ENCODE measurements around the gene PPDPF. TPM values are rescaled to one million over a fixed set of nuclear protein-coding genes. Genes with fewer than 3 reads are reported as not detected.

The PPDPF gene
- total RNA-seq, 1 experiment from 2014 or later = 243 TPM

DNA sequence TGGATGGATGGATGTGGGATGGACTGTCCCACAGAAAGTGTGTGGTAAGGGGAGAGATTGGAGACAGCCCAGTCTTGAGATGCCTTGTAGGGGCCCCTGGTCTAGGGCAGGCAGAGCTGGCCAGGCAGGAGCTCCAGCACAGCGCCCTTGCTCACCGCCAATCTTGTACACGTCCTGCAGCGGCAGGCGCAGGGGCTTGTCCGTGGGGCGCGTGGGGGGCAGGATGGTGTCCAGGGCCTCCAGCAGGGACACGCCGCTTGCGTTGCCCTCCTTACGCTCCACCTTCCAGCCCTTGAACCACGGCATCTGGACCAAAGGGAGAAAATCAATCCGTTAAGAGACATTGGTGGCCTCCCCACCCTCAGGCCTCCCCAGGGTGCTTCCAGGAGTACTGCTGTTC, 27.6 kb upstream of the PPDPF start:
- ChIA-PET CTCF (no interaction called here), POLR2A (ENCODE audit: unreplicated experiment) (no interaction called here)
- intact Hi-C loops (cut with micrococcal nuclease; ENCODE audit: unreplicated experiment) = loop anchor here (10.0 kb wide), 1 partner anchor 48 kb away; no protein-coding TSS in a partner anchor
- H3K4me3 ChIP-seq = no peak overlapping the region
- no peaks in the 10 kb centered on the region for H3K9me3 ChIP-seq (ENCODE audit: insufficient read depth, low read depth)
- peaks cover 3% of the 10 kb centered on the region; the same call in 1 of the 2 replicates for H4K20me1 ChIP-seq (ENCODE audit: insufficient read depth)
- no peak overlapping the region for H2AFZ ChIP-seq
- H3K79me2 ChIP-seq (ENCODE audit: low read depth) = no peaks in the 10 kb centered on the region
- H3K27ac ChIP-seq = no peak overlapping the region
- no peak overlapping the region for H3K4me2 ChIP-seq
- no peak for TF ChIP-seq EZH2 (IDR thresholded peaks at IDR 0.05; ENCODE audit: low read depth)
- no peak for TF ChIP-seq CTCF (conservative IDR thresholded peaks at IDR 0.05)
- BruUV-seq (replicated peaks) = no TSS peak
- peaks cover 4% of the 10 kb centered on the region; the same call in 1 of the 2 replicates for H3F3A ChIP-seq (ENCODE audit: insufficient read depth, low read depth)
- H3K9me2 ChIP-seq (ENCODE audit: insufficient read depth) = no peaks in the 10 kb centered on the region
- H3K36me3 ChIP-seq (ENCODE audit: low read depth) = no peaks in the 10 kb centered on the region
- peaks cover 5% of the 10 kb centered on the region; the same call in 1 of the 2 replicates for H3K27me3 ChIP-seq (ENCODE audit: insufficient read depth, low read depth)
- DNase-seq = no peak
- no peaks in the 10 kb centered on the region for H3K4me1 ChIP-seq (replicated peaks; ENCODE audit: insufficient read depth)

GRCh38 chr20:63493563-63494020, 27.0 kb upstream of the PPDPF start:
- H3K27ac ChIP-seq = no peak overlapping the region
- H3K27me3 ChIP-seq (ENCODE audit: insufficient read depth, low read depth) = peaks cover 11% of the 10 kb centered on the region; the same call in 1 of the 2 replicates
- POLR2A ChIA-PET (ENCODE audit: unreplicated experiment) = interaction anchor here (0.7 kb wide), 1 partner anchor 28 kb away, joined by 3 read pairs; no protein-coding TSS in a partner anchor
- BruUV-seq (replicated peaks) = no TSS peak
- intact Hi-C loops (cut with micrococcal nuclease; ENCODE audit: unreplicated experiment) = loop anchor here (10.0 kb wide), 1 partner anchor 49 kb away; no protein-coding TSS in a partner anchor
- H3K79me2 ChIP-seq (ENCODE audit: low read depth) = no peaks in the 10 kb centered on the region
- no peaks in the 10 kb centered on the region for H3K4me1 ChIP-seq (replicated peaks; ENCODE audit: insufficient read depth)
- no peak for TF ChIP-seq CTCF (conservative IDR thresholded peaks at IDR 0.05)
- no peak for TF ChIP-seq EZH2 (IDR thresholded peaks at IDR 0.05; ENCODE audit: low read depth)
- no peaks in the 10 kb centered on the region for H3K9me3 ChIP-seq (ENCODE audit: insufficient read depth, low read depth)
- peaks cover 3% of the 10 kb centered on the region; the same call in 1 of the 2 replicates for H4K20me1 ChIP-seq (ENCODE audit: insufficient read depth)
- peaks cover 4% of the 10 kb centered on the region; the same call in 1 of the 2 replicates for H3F3A ChIP-seq (ENCODE audit: insufficient read depth, low read depth)
- CTCF ChIA-PET = no interaction called here
- no peak overlapping the region for H3K4me3 ChIP-seq
- no peak for DNase-seq
- H3K4me2 ChIP-seq = no peak overlapping the region
- no peak overlapping the region for H2AFZ ChIP-seq
- no peaks in the 10 kb centered on the region for H3K36me3 ChIP-seq (ENCODE audit: low read depth)
- no peaks in the 10 kb centered on the region for H3K9me2 ChIP-seq (ENCODE audit: insufficient read depth)

DNA sequence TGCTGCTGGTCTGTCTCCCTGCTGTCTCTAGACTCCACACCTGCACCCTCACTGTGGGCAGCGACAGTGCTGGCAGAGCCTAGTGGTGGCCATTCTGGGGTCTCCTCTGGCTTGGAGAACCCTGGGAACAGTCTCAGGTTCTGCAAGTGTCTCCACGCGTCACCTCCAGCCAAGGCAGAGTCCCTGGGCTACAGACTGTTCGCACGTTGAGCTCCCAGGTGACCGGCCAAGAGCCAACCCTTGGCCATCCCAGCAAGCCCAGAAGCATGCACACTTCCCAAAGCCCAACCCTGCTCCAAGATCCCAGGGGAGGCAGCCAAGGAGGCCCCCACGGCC, 26.5 kb upstream of the PPDPF start:
- Histone ChIP-seq H4K20me1 (ENCODE audit: insufficient read depth) (peaks cover 3% of the 10 kb centered on the region; the same call in 1 of the 2 replicates), H3K9me2 (ENCODE audit: insufficient read depth) (no peaks in the 10 kb centered on the region), H3K27me3 (ENCODE audit: insufficient read depth, low read depth) (peaks cover 13% of the 10 kb centered on the region; the same call in 1 of the 2 replicates), H3F3A (ENCODE audit: insufficient read depth, low read depth) (peaks cover 4% of the 10 kb centered on the region; the same call in 1 of the 2 replicates), H3K27ac (no peak overlapping the region), H3K9me3 (ENCODE audit: insufficient read depth, low read depth) (no peaks in the 10 kb centered on the region), H3K4me1 (replicated peaks; ENCODE audit: insufficient read depth) (no peaks in the 10 kb centered on the region), H3K4me3 (no peak overlapping the region), H3K79me2 (ENCODE audit: low read depth) (no peaks in the 10 kb centered on the region), H3K36me3 (ENCODE audit: low read depth) (no peaks in the 10 kb centered on the region), H3K4me2 (no peak overlapping the region), H2AFZ (no peak overlapping the region)
- DNase-seq = no peak
- no peak for TF ChIP-seq CTCF (conservative IDR thresholded peaks at IDR 0.05)
- no peak for TF ChIP-seq EZH2 (IDR thresholded peaks at IDR 0.05; ENCODE audit: low read depth)
- POLR2A ChIA-PET (ENCODE audit: unreplicated experiment) = interaction anchor here (0.7 kb wide), 1 partner anchor 29 kb away, joined by 3 read pairs; no protein-coding TSS in a partner anchor
- BruUV-seq (replicated peaks) = no TSS peak
- CTCF ChIA-PET = no interaction called here
- intact Hi-C loops (cut with micrococcal nuclease; ENCODE audit: unreplicated experiment) = loop anchor here (10.0 kb wide), 1 partner anchor 49 kb away; no protein-coding TSS in a partner anchor

Data from PC-9 (cell line).